ENCODE measurements around the gene ARHGEF26.
A peak's percentile ranks its signal among the peaks of the same experiment; 100 is the strongest.

Gene ARHGEF26

GRCh38 chr3:154251610-154252009 is 130.4 kb downstream of the ARHGEF26 start:
- H3K27me3 Mint-ChIP-seq: no peaks in the 10 kb centered on the region
- peaks cover 21% of the 10 kb centered on the region for H3K36me3 Mint-ChIP-seq
- ATAC-seq (ENCODE audit: low read depth): no peak
- no peak overlapping the region for H3K4me3 Mint-ChIP-seq
- H3K9me3 Mint-ChIP-seq: no peaks in the 10 kb centered on the region
- no peak for DNase-seq (ENCODE audit: low spot score in 2 of 2)
- H3K4me1 Mint-ChIP-seq: no peaks in the 10 kb centered on the region
- H3K27ac Mint-ChIP-seq: no peak overlapping the region

GRCh38 chr3:154252759-154253638 is 131.8 kb downstream of the ARHGEF26 start:
- DNase-seq (ENCODE audit: low spot score in 2 of 2) (peak; percentile 46 to 57), ATAC-seq (ENCODE audit: low read depth) (peak; percentile 65)
- H3K4me1 Mint-ChIP-seq: no peaks in the 10 kb centered on the region
- H3K27me3 Mint-ChIP-seq: no peaks in the 10 kb centered on the region
- no peaks in the 10 kb centered on the region for H3K9me3 Mint-ChIP-seq
- H3K27ac Mint-ChIP-seq: no peak overlapping the region
- no peak overlapping the region for H3K4me3 Mint-ChIP-seq
- peaks cover 26% of the 10 kb centered on the region for H3K36me3 Mint-ChIP-seq

GRCh38 chr3:154254527-154254926 is 133.3 kb downstream of the ARHGEF26 start:
- H3K4me1 Mint-ChIP-seq: no peaks in the 10 kb centered on the region
- H3K9me3 Mint-ChIP-seq: no peaks in the 10 kb centered on the region
- H3K27me3 Mint-ChIP-seq: no peaks in the 10 kb centered on the region
- DNase-seq (ENCODE audit: low spot score in 2 of 2) (no peak), ATAC-seq (ENCODE audit: low read depth) (no peak)
- peaks cover 36% of the 10 kb centered on the region for H3K36me3 Mint-ChIP-seq
- no peak overlapping the region for H3K27ac Mint-ChIP-seq
- H3K4me3 Mint-ChIP-seq: no peak overlapping the region

GRCh38 chr3:154273381-154273780 is 152.2 kb downstream of the ARHGEF26 start:
- H3K4me1 Mint-ChIP-seq: no peaks in the 10 kb centered on the region
- peaks cover 2% of the 10 kb centered on the region for H3K9me3 Mint-ChIP-seq
- peaks cover 35% of the 10 kb centered on the region for H3K36me3 Mint-ChIP-seq
- DNase-seq (ENCODE audit: low spot score in 2 of 2) (no peak), ATAC-seq (ENCODE audit: low read depth) (no peak)
- H3K4me3 Mint-ChIP-seq: no peak overlapping the region
- H3K27me3 Mint-ChIP-seq: no peaks in the 10 kb centered on the region
- no peak overlapping the region for H3K27ac Mint-ChIP-seq

GRCh38 chr3:154274348-154274747 is 153.2 kb downstream of the ARHGEF26 start:
- no peak overlapping the region for H3K27ac Mint-ChIP-seq

GRCh38 chr3:154275292-154275691 is 154.1 kb downstream of the ARHGEF26 start:
- H3K27ac Mint-ChIP-seq: peak overlapping the region; percentile 60
- ATAC-seq (ENCODE audit: low read depth): no peak
- no peaks in the 10 kb centered on the region for H3K4me1 Mint-ChIP-seq
- H3K4me3 Mint-ChIP-seq: no peak overlapping the region
- H3K9me3 Mint-ChIP-seq: no peaks in the 10 kb centered on the region
- peaks cover 33% of the 10 kb centered on the region for H3K36me3 Mint-ChIP-seq
- no peak for DNase-seq (ENCODE audit: low spot score in 2 of 2)
- H3K27me3 Mint-ChIP-seq: no peaks in the 10 kb centered on the region

More at GRCh38 chr3:154274348-154274747, 153.2 kb downstream of the ARHGEF26 start:
- no peak for DNase-seq (ENCODE audit: low spot score in 2 of 2)
- Mint-ChIP-seq H3K27me3 (no peaks in the 10 kb centered on the region), H3K36me3 (peaks cover 31% of the 10 kb centered on the region), H3K4me1 (no peaks in the 10 kb centered on the region), H3K9me3 (no peaks in the 10 kb centered on the region), H3K4me3 (no peak overlapping the region)
- ATAC-seq (ENCODE audit: low read depth): no peak

GRCh38 chr3:154275965-154276364 is 154.8 kb downstream of the ARHGEF26 start:
- H3K27me3 Mint-ChIP-seq: no peaks in the 10 kb centered on the region
- peak overlapping the region; percentile 45 for H3K27ac Mint-ChIP-seq
- H3K36me3 Mint-ChIP-seq: peaks cover 33% of the 10 kb centered on the region
- ATAC-seq (ENCODE audit: low read depth) (no peak), DNase-seq (ENCODE audit: low spot score in 2 of 2) (no peak)
- no peak overlapping the region for H3K4me3 Mint-ChIP-seq
- no peaks in the 10 kb centered on the region for H3K9me3 Mint-ChIP-seq
- no peaks in the 10 kb centered on the region for H3K4me1 Mint-ChIP-seq

- H3K36me3 Mint-ChIP-seq: peaks cover 39% of the 10 kb centered on the region
- ATAC-seq (ENCODE audit: low read depth) (no peak), DNase-seq (ENCODE audit: low spot score in 2 of 2) (no peak)
- H3K27ac Mint-ChIP-seq: peak overlapping the region; percentile 45
- H3K27me3 Mint-ChIP-seq: no peaks in the 10 kb centered on the region
- H3K4me1 Mint-ChIP-seq: peaks cover 1% of the 10 kb centered on the region
- no peak overlapping the region for H3K4me3 Mint-ChIP-seq
- no peaks in the 10 kb centered on the region for H3K9me3 Mint-ChIP-seq
Measured at GRCh38 chr3:154280161-154280560, 159.0 kb downstream of the ARHGEF26 start.

GRCh38 chr3:154285221-154285620 is 164.0 kb downstream of the ARHGEF26 start:
- no peaks in the 10 kb centered on the region for H3K27me3 Mint-ChIP-seq
- DNase-seq (ENCODE audit: low spot score in 2 of 2) (no peak), ATAC-seq (ENCODE audit: low read depth) (no peak)
- no peak overlapping the region for H3K4me3 Mint-ChIP-seq
- peak overlapping the region; percentile 85 for H3K27ac Mint-ChIP-seq
- H3K9me3 Mint-ChIP-seq: no peaks in the 10 kb centered on the region
- H3K36me3 Mint-ChIP-seq: peaks cover 42% of the 10 kb centered on the region
- peaks cover 4% of the 10 kb centered on the region for H3K4me1 Mint-ChIP-seq

- H3K27me3 Mint-ChIP-seq: no peaks in the 10 kb centered on the region
- H3K27ac Mint-ChIP-seq: peak overlapping the region; percentile 73
- H3K9me3 Mint-ChIP-seq: no peaks in the 10 kb centered on the region
Measured at GRCh38 chr3:154290187-154290586, 169.0 kb downstream of the ARHGEF26 start.

GRCh38 chr3:154294016-154294415 is 172.8 kb downstream of the ARHGEF26 start:
- H3K9me3 Mint-ChIP-seq: no peaks in the 10 kb centered on the region
- no peak overlapping the region for H3K4me3 Mint-ChIP-seq

More at GRCh38 chr3:154290187-154290586, 169.0 kb downstream of the ARHGEF26 start:
- no peak overlapping the region for H3K4me3 Mint-ChIP-seq
- H3K36me3 Mint-ChIP-seq: peaks cover 30% of the 10 kb centered on the region
- DNase-seq (ENCODE audit: low spot score in 2 of 2): no peak
- H3K4me1 Mint-ChIP-seq: peaks cover 2% of the 10 kb centered on the region
- no peak for ATAC-seq (ENCODE audit: low read depth)

GRCh38 chr3:154301561-154301960 is 180.4 kb downstream of the ARHGEF26 start:
- H3K9me3 Mint-ChIP-seq: no peaks in the 10 kb centered on the region
- no peaks in the 10 kb centered on the region for H3K27me3 Mint-ChIP-seq
- DNase-seq (ENCODE audit: low spot score in 2 of 2): no peak
- H3K27ac Mint-ChIP-seq: peak overlapping the region; percentile 52
- no peak overlapping the region for H3K4me3 Mint-ChIP-seq
- ATAC-seq (ENCODE audit: low read depth): no peak
- peaks cover 26% of the 10 kb centered on the region for H3K36me3 Mint-ChIP-seq
- H3K4me1 Mint-ChIP-seq: no peaks in the 10 kb centered on the region

More at GRCh38 chr3:154294016-154294415, 172.8 kb downstream of the ARHGEF26 start:
- Mint-ChIP-seq H3K36me3 (peaks cover 27% of the 10 kb centered on the region), H3K4me1 (no peaks in the 10 kb centered on the region), H3K27me3 (no peaks in the 10 kb centered on the region), H3K27ac (peak overlapping the region; percentile 4)
- DNase-seq (ENCODE audit: low spot score in 2 of 2) (no peak), ATAC-seq (ENCODE audit: low read depth) (no peak)

GRCh38 chr3:154304116-154304786 is 183.1 kb downstream of the ARHGEF26 start:
- peaks cover 11% of the 10 kb centered on the region for H3K4me1 Mint-ChIP-seq
- DNase-seq (ENCODE audit: low spot score in 2 of 2): no peak
- H3K27ac Mint-ChIP-seq: no peak overlapping the region
- H3K27me3 Mint-ChIP-seq: no peaks in the 10 kb centered on the region
- peaks cover 32% of the 10 kb centered on the region for H3K36me3 Mint-ChIP-seq
- no peaks in the 10 kb centered on the region for H3K9me3 Mint-ChIP-seq
- H3K4me3 Mint-ChIP-seq: no peak overlapping the region
- peak; percentile 69 for ATAC-seq (ENCODE audit: low read depth)

GRCh38 chr3:154304936-154305335 is 183.7 kb downstream of the ARHGEF26 start:
- Mint-ChIP-seq H3K4me1 (peaks cover 11% of the 10 kb centered on the region), H3K4me3 (no peak overlapping the region), H3K27me3 (no peaks in the 10 kb centered on the region), H3K27ac (no peak overlapping the region), H3K9me3 (no peaks in the 10 kb centered on the region), H3K36me3 (peaks cover 32% of the 10 kb centered on the region)
- no peak for ATAC-seq (ENCODE audit: low read depth)
- DNase-seq (ENCODE audit: low spot score in 2 of 2): no peak

Data from memory B cell (primary cell).